ENCODE results near the gene SRMS. TPM values are rescaled to one million over a fixed set of nuclear protein-coding genes. Genes with fewer than 3 reads are reported as not detected.

SRMS gene
- total and polyA plus RNA-seq, 2 of the 13 experiments (the other 11 are each of a cell fraction or from before 2014, with no cell fraction given): not detected

DNA sequence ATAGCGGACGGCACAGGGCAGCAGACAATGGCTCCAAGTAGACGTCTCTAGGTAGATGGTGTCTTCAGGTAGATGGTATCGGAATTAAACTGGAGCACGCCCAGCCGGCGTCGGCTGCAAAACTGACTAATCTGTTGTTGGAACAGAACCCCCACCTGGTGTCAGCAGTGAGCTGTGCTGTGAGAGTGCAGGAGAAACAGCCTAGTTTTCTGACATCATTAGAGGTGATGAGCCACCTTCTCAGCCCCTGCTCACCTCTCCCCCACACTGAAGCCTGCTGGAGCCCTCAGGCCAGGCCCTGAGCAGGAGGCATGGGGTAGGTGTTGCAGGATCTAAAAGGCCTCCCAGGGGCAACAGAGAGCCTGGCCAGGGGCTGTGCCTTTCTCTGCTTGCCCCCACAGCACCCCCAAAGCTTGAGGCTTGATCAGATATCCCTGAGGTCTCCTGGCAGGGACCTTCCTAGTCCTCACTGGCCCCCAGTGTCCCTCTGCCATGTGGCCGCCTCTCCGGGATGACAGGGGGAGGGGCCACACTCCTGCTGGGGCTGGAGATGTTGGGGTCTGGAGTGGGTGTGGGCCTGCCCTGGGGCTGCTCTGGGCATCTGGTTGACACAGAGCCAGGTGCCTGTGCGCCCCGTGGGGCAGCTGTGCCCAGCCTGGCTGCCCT lies 33.4 kb upstream of the SRMS start (continued):
- TF ChIP-seq NFAT5 (CRISPR knock-in tag; IDR thresholded peaks at IDR 0.05) (no peak), SMYD3 (CRISPR knock-in tag; IDR thresholded peaks at IDR 0.05) (peak; percentile 72; the same call in 1 of the 2 replicates), HOXA3 (CRISPR knock-in tag; IDR thresholded peaks at IDR 0.05) (peak; percentile 33; the same call in 1 of the 2 replicates), RFX3 (CRISPR knock-in tag; IDR thresholded peaks at IDR 0.05) (no peak), IRF9 (CRISPR knock-in tag; IDR thresholded peaks at IDR 0.05; ENCODE audit: borderline replicate concordance) (0 out of 2 replicates have a peak, but pooled peaks have one; percentile 35), ZNF274 (CRISPR knock-in tag; IDR thresholded peaks at IDR 0.05) (0 out of 2 replicates have a peak, but pooled peaks have one; percentile 31), KDM2A (CRISPR knock-in tag; IDR thresholded peaks at IDR 0.05; ENCODE audit: borderline replicate concordance, low read depth) (peak; percentile 64; the same call in 1 of the 2 replicates), NFYB (CRISPR knock-in tag; IDR thresholded peaks at IDR 0.05) (no peak), CHCHD3 (CRISPR knock-in tag; IDR thresholded peaks at IDR 0.05) (0 out of 2 replicates have a peak, but pooled peaks have one; percentile 60), ZNF441 (CRISPR knock-in tag; IDR thresholded peaks at IDR 0.05; ENCODE audit: borderline replicate concordance) (0 out of 2 replicates have a peak, but pooled peaks have one; percentile 45), ATF4 (CRISPR knock-in tag; IDR thresholded peaks at IDR 0.05) (no peak)
- TF ChIP-seq, protein P1, sequence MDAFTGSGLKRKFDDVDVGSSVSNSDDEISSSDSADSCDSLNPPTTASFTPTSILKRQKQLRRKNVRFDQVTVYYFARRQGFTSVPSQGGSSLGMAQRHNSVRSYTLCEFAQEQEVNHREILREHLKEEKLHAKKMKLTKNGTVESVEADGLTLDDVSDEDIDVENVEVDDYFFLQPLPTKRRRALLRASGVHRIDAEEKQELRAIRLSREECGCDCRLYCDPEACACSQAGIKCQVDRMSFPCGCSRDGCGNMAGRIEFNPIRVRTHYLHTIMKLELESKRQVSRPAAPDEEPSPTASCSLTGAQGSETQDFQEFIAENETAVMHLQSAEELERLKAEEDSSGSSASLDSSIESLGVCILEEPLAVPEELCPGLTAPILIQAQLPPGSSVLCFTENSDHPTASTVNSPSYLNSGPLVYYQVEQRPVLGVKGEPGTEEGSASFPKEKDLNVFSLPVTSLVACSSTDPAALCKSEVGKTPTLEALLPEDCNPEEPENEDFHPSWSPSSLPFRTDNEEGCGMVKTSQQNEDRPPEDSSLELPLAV (CRISPR knock-in tag; conservative IDR thresholded peaks at IDR 0.05; ENCODE audit: low read depth): no peak
- TF ChIP-seq, protein P2, sequence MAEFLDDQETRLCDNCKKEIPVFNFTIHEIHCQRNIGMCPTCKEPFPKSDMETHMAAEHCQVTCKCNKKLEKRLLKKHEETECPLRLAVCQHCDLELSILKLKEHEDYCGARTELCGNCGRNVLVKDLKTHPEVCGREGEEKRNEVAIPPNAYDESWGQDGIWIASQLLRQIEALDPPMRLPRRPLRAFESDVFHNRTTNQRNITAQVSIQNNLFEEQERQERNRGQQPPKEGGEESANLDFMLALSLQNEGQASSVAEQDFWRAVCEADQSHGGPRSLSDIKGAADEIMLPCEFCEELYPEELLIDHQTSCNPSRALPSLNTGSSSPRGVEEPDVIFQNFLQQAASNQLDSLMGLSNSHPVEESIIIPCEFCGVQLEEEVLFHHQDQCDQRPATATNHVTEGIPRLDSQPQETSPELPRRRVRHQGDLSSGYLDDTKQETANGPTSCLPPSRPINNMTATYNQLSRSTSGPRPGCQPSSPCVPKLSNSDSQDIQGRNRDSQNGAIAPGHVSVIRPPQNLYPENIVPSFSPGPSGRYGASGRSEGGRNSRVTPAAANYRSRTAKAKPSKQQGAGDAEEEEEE (CRISPR knock-in tag; IDR thresholded peaks at IDR 0.05; ENCODE audit: borderline replicate concordance): 0 out of 2 replicates have a peak, but pooled peaks have one; percentile 84
- TF ChIP-seq, protein P3, sequence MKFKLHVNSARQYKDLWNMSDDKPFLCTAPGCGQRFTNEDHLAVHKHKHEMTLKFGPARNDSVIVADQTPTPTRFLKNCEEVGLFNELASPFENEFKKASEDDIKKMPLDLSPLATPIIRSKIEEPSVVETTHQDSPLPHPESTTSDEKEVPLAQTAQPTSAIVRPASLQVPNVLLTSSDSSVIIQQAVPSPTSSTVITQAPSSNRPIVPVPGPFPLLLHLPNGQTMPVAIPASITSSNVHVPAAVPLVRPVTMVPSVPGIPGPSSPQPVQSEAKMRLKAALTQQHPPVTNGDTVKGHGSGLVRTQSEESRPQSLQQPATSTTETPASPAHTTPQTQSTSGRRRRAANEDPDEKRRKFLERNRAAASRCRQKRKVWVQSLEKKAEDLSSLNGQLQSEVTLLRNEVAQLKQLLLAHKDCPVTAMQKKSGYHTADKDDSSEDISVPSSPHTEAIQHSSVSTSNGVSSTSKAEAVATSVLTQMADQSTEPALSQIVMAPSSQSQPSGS (CRISPR knock-in tag; IDR thresholded peaks at IDR 0.05): peak; percentile 54
